Heart right ventricle (tissue), 16 donors: ENCODE measurements around the gene ERFL. TPM values are rescaled to one million over a fixed set of nuclear protein-coding genes. Genes with fewer than 3 reads are reported as not detected.

Experiments
- ATAC-seq, 8 donors: fragments of 200-7000 bp; cut with Tn5 transposase; one replicate each; pipeline ENCODE4 v1.9.1; 2020; ENCODE audit warnings: mild to moderate bottlenecking in 8 of 8, moderate library complexity in 8 of 8, moderate number of reproducible peaks in 1 of 8
- DNase-seq, 2 donors: peaks; one replicate each; pipeline ENCODE4 v3.0.0-alpha.2; 2020
- H3K27ac ChIP-seq, 10 donors: fragments of 200-600 bp; sonication (generic) in 2 of 10; one replicate each; pipeline versions ENCODE4 v1.5.0 to v1.8.0; 2020 to 2022; ENCODE audit warnings: mild to moderate bottlenecking in 3 of 10
- H3K27me3 ChIP-seq, 7 donors: fragments of 200-600 bp; one replicate each; pipeline ENCODE4 v1.8.0; 2021 to 2022; ENCODE audit warnings: mild to moderate bottlenecking in 2 of 7
- H3K36me3 ChIP-seq, 9 donors: fragments of 200-600 bp; sonication (generic) in 1 of 9; one replicate each; pipeline versions ENCODE4 v1.5.0 to v1.8.0; 2020 to 2022; ENCODE audit warnings: mild to moderate bottlenecking in 2 of 9
- H3K4me1 ChIP-seq, 9 donors: fragments of 200-600 bp; sonication (generic) in 1 of 9; one replicate each; pipeline versions ENCODE4 v1.5.0 to v1.8.0; 2020 to 2022; ENCODE audit warnings: mild to moderate bottlenecking in 4 of 9
- H3K4me3 ChIP-seq, 10 donors: fragments of 200-600 bp; sonication (generic) in 2 of 10; one replicate each; pipeline versions ENCODE4 v1.5.0 to v1.8.0; 2020 to 2022; ENCODE audit warnings: mild to moderate bottlenecking in 7 of 10, moderate library complexity in 2 of 10
- H3K9me3 ChIP-seq, 11 donors: fragments of 200-600 bp in 10 of 11; sonication (generic) in 2 of 11; one replicate each; pipeline versions ENCODE4 v1.5.0 to v1.8.0; 2013 to 2022; ENCODE audit warnings: mild to moderate bottlenecking in 2 of 11, control low read depth in 1 of 11, moderate library complexity in 1 of 11
- WGBS, 2 donors: extraction: QIAGEN DNeasy Blood & Tissue Kit; methylation state at CpG; one replicate each; pipeline ENCODE4 v1.1.7; 2013; ENCODE audit warnings: inconsistent platforms in 1 of 2; 5-methylcytosine and 5-hydroxymethylcytosine counted together
- intact Hi-C, 10 donors: fragments of 100-400 bp; cut with DNase I; formaldehyde crosslinking; loops; one replicate each; pipeline versions ENCODE4 v1.11.1 to v1.14.2; 2022
- polyA plus RNA-seq, 2 donors: library from polyadenylated mRNA; stranded (reverse); fragments of 200-250 nt; gene quantifications; one replicate each; pipeline ENCODE4 v1.2.3, GENCODE V29; 2013
- total RNA-seq, 10 donors: library from RNA; stranded (reverse); fragmentation: NEBNext Ultra II Directional in 3 of 10; extraction: Animal tissue kit (Norgen Biotek cat#: 25700) in 3 of 10; gene quantifications; one replicate each; pipeline versions ENCODE4 v1.2.1 to v1.2.4, GENCODE V29; 2021 to 2023
- TF ChIP-seq, protein P1 (sequence below), 9 donors: fragments of 200-600 bp; sonication (generic) in 2 of 9; IDR thresholded peaks; one replicate each; pipeline versions ENCODE4 v1.5.0 to v1.8.0; 2021 to 2022; ENCODE audit warnings: antibody characterized with exemption in 9 of 9, mild to moderate bottlenecking in 5 of 9, moderate library complexity in 1 of 9
- donor health status: Arrhythmogenic right ventricular cardiomyopathy.
- donor health status: ischemic (EF 13 %, LVEDD 7.1; RV severe dilation, severe dysfunction).
- donor health status: healthy with polysubstance abuse.
- donor health status: DM: no; HTN: yes; CAD: no.
- donor health status: DM: no; HTN: no; CAD: no.
- donor health status: ischemic (EF 25% LVEDD 6.9; RV normal size, moderate dysfunction).
- donor health status: ischemic (EF 25% LVEDD 5.7; RV mildly dilated, moderate dysfunction).
- donor health status: healthy.
- donor health status: DM: yes; HTN: yes; CAD: no.
- donor health status: Ischemic cardiomyopathy.
- donor health status: ischemic (EF 35%, LVEDD 5.7; RV mildly dilated, moderate dysfunction).
- donor health status: nonischemic (EF 11% LVEDD 7.7; RV severe dilation, severe dysfunction).
- donor health status: DM: yes; HTN: yes; CAD: no.
- donor health status: PGD.
- donor health status: ischemic (EF 29% LVEDD 5.4; RV normal size, mild dysfunction).
- donor health status: nonischemic (EF 23%, LVEDD 6.1; RV moderate dilation, normal function).

ERFL gene
- total and polyA plus RNA-seq, 12 donors = 0.04 to 0.22 (median 0.13) TPM; not detected in 7

DNA sequence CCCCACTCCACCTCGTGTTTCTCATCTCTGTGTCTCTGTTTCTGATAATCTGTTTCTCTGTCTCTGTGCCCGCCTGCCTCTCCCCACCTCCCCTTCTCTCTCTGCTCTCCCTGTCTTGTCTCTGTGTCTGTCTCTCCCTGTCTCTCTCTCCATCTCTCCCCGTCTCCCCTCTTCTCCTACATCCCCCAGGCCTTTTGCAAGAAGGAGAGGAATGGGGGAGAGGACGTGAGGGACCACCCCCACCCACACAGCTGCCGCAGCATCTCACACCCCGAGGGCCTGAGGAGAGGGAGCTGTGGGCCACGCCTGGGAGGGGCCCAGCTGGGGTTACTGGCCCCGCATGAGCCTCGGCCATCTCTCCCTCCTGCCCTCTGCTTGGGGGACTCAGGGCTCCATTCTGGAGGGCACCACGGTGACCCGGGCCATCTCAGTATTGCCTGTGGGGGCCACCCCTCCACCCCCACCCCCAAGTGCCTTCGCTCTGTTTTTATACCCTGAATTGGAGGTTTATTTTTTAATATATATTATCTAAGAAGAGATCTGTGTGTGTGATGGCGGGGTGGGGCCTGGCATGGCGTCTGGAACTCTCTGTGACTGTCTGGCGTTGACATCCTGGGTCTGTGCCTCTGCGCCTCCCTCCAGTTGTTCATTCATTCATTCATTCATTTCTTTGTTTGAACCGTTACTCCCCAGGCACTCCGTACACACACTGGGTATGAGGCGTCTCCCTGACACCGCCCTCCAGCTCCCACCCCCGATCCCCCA is 21.2 kb downstream of the ERFL start:
- WGBS, 2 donors = 83 to 85% methylated on average over 21 of the region's 21 CpGs
- H3K9me3 ChIP-seq = no peaks in the 10 kb centered on the region
- no peaks in the 10 kb centered on the region for H3K4me1 ChIP-seq
- no peak overlapping the region for H3K4me3 ChIP-seq
- TF ChIP-seq, protein P1, sequence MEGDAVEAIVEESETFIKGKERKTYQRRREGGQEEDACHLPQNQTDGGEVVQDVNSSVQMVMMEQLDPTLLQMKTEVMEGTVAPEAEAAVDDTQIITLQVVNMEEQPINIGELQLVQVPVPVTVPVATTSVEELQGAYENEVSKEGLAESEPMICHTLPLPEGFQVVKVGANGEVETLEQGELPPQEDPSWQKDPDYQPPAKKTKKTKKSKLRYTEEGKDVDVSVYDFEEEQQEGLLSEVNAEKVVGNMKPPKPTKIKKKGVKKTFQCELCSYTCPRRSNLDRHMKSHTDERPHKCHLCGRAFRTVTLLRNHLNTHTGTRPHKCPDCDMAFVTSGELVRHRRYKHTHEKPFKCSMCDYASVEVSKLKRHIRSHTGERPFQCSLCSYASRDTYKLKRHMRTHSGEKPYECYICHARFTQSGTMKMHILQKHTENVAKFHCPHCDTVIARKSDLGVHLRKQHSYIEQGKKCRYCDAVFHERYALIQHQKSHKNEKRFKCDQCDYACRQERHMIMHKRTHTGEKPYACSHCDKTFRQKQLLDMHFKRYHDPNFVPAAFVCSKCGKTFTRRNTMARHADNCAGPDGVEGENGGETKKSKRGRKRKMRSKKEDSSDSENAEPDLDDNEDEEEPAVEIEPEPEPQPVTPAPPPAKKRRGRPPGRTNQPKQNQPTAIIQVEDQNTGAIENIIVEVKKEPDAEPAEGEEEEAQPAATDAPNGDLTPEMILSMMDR (IDR thresholded peaks at IDR 0.05) = no peak
- ATAC-seq = no peak
- peaks cover 0 to 63% (median 39%) of the 10 kb centered on the region in 9 donors for H3K36me3 ChIP-seq
- H3K27ac ChIP-seq = no peak overlapping the region
- intact Hi-C loops = no loop called here
- peaks cover 0 to 25% (median 15%) of the 10 kb centered on the region in 7 donors for H3K27me3 ChIP-seq
- no peak for DNase-seq

DNA sequence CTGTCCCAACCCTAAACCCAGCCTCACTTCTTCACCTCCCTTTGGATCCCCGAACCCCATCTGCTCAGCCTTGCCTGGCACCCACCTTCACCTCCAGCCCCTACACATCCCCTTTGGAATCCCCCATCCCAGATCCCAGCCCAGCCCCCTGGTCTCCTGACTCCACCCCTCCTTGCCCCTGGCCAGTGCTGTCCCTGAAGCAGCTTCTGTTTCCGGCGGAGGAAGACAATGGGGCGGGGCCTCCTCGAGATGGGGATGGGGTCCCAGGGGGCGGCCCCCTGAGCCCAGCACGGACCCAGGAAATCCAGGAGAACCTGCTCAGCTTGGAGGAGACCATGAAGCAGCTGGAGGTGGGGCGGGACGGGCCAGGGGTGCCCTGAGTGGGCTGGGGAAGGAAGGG is 22.0 kb downstream of the ERFL start:
- ATAC-seq = no peak
- Histone ChIP-seq H3K36me3 (peaks cover 0 to 71% (median 46%) of the 10 kb centered on the region in 9 donors), H3K4me3 (no peak overlapping the region), H3K4me1 (no peaks in the 10 kb centered on the region), H3K9me3 (no peaks in the 10 kb centered on the region), H3K27me3 (peaks cover 0 to 16% (median 7%) of the 10 kb centered on the region in 7 donors), H3K27ac (no peak overlapping the region)
- DNase-seq = no peak
- TF ChIP-seq, protein P1 (IDR thresholded peaks at IDR 0.05) = no peak
- WGBS, 2 donors = 76 to 77% methylated on average over 9 of the region's 9 CpGs
- intact Hi-C loops = no loop called here

DNA sequence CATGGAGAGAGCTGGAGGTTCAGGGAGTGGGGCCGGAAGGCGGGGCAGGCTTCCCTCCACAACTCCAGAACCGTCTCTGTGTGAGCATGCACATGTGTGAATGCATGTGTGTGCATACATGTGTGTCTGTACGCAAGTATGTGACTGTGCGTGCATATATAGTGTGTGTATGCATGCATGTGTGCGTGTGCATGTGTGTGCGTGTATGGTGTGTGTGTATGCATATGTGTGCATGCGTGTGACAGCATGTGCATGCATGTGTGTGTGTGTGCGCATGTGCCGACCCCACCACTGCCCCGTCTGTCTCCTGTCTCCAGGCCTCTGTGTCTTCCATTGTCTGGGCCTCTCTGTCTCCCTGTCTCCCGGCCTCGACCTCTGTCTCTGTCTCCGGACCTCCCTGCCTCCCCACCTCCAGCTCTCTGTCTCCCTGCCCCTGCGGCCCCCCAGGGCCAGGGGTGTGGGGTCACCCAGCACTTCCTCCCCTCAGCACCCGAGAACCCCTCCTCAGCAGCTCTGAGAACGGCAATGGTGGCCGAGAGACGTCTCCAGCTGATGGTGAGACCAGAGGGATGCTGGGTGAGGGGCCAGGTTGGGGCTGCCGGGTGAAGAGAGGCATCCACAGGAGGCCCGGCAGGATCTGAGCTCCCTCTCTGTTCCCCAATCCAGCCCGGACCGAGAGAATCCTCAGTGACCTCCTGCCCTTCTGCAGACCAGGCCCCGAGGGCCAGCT is 22.8 kb downstream of the ERFL start:
- H3K9me3 ChIP-seq = no peaks in the 10 kb centered on the region
- intact Hi-C loops = no loop called here
- ATAC-seq = no peak
- H3K4me3 ChIP-seq = no peak overlapping the region
- TF ChIP-seq, protein P1 (IDR thresholded peaks at IDR 0.05) = no peak
- H3K27ac ChIP-seq = no peak overlapping the region
- WGBS, 2 donors = 90 to 91% methylated on average over 24 of the region's 24 CpGs
- H3K4me1 ChIP-seq = no peaks in the 10 kb centered on the region
- H3K27me3 ChIP-seq = peaks cover 0 to 13% (median 0%) of the 10 kb centered on the region in 7 donors
- DNase-seq = no peak
- peaks cover 0 to 79% (median 53%) of the 10 kb centered on the region in 9 donors for H3K36me3 ChIP-seq

DNA sequence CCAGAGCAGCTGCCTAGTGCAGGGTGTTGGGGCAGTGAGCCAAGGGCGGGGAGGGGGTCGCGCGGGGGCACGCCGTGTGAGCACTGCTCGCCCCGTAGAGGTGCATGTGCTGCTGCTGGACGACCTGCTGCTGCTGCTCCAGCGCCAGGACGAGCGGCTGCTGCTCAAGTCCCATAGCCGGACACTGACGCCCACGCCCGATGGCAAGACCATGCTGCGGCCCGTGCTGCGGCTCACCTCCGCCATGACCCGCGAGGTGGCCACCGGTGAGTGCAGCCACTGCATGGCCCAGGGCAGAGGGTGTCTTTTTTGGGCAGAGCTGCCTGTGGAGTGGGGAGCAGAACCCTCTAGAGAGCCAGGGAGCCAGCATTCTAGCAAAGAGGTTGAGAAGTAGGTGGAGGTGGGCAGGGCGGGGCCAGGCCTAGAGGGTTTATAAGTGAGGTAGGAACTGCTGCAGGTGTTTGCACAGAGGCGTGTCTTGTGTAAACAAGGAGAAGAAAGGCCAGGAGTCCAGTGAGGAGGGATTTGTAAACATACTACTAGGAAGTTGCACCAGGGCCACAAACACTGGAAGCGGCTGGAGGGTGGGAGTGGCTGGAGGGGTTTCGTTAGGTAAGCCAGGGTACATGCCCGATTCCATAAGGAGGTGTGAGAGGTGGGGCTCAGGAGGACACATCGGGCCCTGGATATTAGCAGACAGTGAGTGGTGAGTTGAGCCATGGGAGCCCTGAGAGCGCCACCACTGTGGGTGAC is 24.0 kb downstream of the ERFL start:
- TF ChIP-seq, protein P1 (IDR thresholded peaks at IDR 0.05) = no peak
- DNase-seq = no peak
- intact Hi-C loops = no loop called here
- Histone ChIP-seq H3K27me3 (peaks cover 0 to 4% (median 0%) of the 10 kb centered on the region in 7 donors), H3K4me1 (no peaks in the 10 kb centered on the region), H3K4me3 (no peak overlapping the region), H3K27ac (no peak overlapping the region), H3K9me3 (no peaks in the 10 kb centered on the region), H3K36me3 (peaks cover 0 to 91% (median 61%) of the 10 kb centered on the region in 9 donors)
- ATAC-seq = no peak
- WGBS, 2 donors = 94% methylated on average over 30 of the region's 30 CpGs
